ENCODE results near the gene ATF6. TPM values are rescaled to one million over a fixed set of nuclear protein-coding genes. Genes with fewer than 3 reads are reported as not detected.
"Not testable (repeated sequence)": the region's sequence is repeated elsewhere in the genome, so short reads cannot be mapped to it uniquely, and the experiment has no call there.

ATF6 gene
- total RNA-seq, 1 donor from 2014 or later = 20.6 TPM

DNA sequence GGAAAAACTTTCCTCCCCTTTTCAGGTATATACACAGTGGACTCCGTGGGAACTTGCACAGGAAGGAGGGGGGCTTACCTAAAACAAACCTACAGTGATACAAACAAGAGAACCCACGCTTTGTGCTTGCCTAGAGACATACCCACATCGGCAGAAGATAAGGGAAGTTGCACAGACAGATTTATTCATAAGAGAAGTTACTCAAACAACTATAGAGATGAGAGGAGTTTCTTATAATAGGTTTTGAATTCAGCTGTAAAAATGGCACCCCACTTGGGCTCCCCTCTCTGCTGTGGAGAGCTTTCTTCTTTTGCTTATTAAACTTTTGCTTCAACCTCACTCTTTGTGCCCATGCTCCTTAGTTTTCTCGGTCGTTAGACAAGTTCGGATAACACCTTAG, 18.3 kb upstream of the ATF6 start:
- H3K4me3 ChIP-seq (ENCODE audit: low read depth, low read length) = no peak overlapping the region
- no peak for DNase-seq (ENCODE audit: low read depth)
- TF ChIP-seq, protein P1, sequence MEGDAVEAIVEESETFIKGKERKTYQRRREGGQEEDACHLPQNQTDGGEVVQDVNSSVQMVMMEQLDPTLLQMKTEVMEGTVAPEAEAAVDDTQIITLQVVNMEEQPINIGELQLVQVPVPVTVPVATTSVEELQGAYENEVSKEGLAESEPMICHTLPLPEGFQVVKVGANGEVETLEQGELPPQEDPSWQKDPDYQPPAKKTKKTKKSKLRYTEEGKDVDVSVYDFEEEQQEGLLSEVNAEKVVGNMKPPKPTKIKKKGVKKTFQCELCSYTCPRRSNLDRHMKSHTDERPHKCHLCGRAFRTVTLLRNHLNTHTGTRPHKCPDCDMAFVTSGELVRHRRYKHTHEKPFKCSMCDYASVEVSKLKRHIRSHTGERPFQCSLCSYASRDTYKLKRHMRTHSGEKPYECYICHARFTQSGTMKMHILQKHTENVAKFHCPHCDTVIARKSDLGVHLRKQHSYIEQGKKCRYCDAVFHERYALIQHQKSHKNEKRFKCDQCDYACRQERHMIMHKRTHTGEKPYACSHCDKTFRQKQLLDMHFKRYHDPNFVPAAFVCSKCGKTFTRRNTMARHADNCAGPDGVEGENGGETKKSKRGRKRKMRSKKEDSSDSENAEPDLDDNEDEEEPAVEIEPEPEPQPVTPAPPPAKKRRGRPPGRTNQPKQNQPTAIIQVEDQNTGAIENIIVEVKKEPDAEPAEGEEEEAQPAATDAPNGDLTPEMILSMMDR (conservative IDR thresholded peaks at IDR 0.05; ENCODE audit: low read depth, low read length) = no peak

DNA sequence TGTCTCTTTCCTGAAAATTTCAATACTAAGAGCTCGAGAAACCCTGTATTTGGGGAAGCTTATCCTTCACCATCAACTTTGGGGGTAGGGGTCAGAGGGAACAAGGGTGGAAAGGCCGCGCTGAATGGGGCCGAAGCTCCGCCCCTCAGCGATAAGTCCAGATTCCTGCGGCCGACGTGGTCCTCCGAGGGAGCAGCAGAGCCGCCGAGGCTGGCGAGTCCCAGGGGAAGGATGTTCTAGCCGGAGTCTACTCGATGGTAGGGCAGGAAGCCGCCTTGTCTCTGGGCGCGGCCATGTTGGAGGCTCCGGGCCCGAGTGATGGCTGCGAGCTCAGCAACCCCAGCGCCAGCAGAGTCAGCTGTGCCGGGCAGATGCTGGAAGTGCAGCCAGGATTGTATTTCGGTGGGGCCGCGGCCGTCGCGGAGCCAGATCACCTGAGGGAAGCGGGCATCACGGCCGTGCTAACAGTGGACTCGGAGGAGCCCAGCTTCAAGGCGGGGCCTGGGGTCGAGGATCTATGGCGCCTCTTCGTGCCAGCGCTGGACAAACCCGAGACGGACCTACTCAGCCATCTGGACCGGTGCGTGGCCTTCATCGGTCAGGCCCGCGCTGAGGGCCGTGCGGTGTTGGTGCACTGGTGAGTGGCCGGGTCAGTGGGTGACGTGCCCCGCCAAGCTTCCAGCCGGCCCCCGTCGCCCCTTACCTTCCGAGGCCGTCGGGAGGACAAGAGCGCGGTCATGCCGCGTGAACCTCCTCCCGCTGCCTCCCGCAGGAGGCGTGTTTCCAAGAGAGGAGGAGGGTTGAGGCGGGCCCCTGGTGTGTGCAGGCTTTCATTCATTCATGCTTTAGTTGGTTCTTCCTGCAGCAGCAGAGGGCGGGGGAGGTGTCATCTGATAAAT, 16.4 kb upstream of the ATF6 start, which contains the start of gene DUSP12:
TSS of gene DUSP12 (plus strand) at position 278 of the 899 bp plus-strand sequence. CDS start at position 294, 16 bp downstream.
- DNase-seq (ENCODE audit: low read depth) = no peak
- TF ChIP-seq, protein P1 (conservative IDR thresholded peaks at IDR 0.05; ENCODE audit: low read depth, low read length) = no peak
- peak within 1 kb of the TSS; percentile 84 for H3K4me3 ChIP-seq (ENCODE audit: low read depth, low read length)

DNA sequence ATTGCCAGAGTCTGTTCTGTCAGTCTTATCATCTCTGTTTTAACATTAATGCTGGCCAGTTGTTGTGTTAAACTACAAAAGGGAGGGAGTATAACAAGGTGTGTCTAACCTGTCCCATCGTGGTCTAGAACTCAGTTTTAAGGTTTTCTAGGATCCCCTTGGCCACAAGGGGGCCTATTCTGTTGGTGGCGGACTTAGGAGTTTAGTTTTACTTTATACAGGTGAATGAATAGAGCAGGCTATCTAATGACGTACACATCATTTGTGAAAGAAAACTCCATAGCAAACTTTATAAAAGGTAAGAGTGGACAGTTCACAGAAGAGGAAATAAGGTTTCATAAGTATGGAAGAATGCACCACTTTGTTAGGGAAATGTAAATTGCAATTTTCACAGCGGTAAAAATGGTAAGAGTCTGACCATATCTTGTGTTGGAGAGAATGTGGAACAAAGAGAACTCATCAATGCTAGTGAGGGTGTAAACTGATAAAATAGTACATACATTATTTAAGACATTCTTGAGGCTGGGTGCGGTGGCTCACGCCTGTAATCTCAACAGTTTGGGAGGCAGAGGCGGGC, 2.5 kb upstream of the ATF6 start:
- no peak overlapping the region for H3K4me3 ChIP-seq (ENCODE audit: low read depth, low read length)
- TF ChIP-seq, protein P1 (conservative IDR thresholded peaks at IDR 0.05; ENCODE audit: low read depth, low read length) = peak; percentile 76
- DNase-seq (ENCODE audit: low read depth) = no peak

DNA sequence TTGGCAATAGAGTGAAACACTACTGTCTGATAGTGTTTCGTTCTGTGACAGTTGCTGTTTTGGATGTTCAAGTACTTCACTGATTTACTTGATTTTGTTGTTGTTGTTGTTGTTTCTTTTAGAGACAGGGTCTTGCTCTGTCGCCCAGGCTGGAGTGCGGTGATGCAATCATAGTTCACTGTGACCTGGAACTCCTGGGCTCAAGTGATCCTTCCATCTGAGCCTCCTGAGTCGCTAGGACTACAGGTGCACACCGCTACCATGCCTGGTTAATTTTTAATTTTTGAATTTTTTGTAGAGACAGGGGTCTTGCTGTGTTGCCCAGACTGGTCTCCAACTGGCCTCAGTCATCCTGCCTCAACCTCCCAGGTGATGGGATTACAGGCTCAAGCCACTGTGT, 2.3 kb downstream of the ATF6 start:
- no peak for DNase-seq (ENCODE audit: low read depth)
- H3K4me3 ChIP-seq (ENCODE audit: low read depth, low read length) = no peak overlapping the region
- TF ChIP-seq, protein P1 (conservative IDR thresholded peaks at IDR 0.05; ENCODE audit: low read depth, low read length) = no peak

DNA sequence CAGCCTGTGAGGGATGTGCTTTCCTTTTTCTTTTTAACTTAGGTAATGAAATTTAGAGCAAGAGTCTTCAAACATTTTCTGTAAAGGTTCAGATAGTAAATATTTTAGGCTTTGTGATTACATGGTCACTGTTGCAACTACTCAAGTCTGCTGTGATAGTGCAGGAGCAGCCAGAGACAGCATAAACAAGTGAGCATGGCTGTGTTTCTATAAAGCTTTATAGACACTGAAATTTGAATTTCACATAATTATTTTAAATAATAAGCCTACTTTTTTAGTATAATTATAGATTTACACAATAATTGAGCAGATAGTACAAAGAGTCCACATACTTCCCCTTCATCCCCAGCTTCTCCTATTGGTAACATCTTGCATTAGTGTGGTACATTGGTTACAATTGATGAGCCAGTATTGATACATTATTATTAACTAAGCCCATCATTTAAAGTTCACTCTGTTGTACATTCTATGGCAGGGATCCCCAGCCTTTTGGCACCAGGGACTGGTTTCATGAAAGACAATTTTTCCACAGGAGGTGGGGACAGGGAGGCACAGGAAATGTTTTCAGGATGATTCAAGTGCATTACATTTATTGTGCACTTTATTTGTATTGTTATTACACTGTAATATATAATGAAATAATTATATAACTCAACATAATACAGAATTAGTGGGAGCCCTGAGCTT, 3.0 kb downstream of the ATF6 start:
- no peak overlapping the region for H3K4me3 ChIP-seq (ENCODE audit: low read depth, low read length)
- no peak for DNase-seq (ENCODE audit: low read depth)
- TF ChIP-seq, protein P1 (conservative IDR thresholded peaks at IDR 0.05; ENCODE audit: low read depth, low read length) = no peak

DNA sequence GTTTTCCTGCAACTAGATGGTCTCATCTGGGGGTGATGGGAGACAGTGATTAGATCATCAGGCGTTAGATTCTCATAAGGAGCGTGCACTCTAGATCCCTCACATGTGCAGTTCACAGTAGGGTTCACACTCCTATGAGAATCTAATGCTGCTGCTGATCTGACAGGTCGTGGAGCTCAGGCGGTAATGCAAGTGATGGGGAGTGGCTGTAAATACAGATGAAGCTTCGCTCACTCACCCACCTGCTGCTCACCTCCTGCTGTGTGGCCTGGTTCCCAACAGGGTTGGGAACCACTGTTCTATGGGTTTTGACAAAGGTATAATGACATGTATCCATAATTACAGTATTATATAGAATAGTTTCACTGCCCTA, 3.5 kb downstream of the ATF6 start:
- H3K4me3 ChIP-seq (ENCODE audit: low read depth, low read length); DNase-seq (ENCODE audit: low read depth): not testable (repeated sequence)

DNA sequence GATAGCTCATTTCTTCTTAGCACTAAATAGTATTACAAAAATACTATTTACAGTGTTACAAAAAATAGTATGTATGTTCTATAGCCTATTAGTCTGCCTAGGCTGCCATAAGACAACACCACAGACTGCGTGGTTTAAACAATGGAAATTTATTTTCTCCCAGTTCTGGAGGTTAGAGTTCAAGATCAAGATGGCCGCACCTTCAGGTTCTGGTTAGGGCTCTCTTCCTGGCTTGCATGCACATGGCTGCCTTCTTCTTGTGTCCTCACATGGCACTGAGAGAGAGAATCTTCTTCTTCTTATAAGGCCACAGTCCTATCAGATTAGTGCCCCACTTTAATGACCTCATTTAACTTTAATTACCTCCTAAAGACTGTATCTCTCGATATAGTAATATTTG, 4.1 kb downstream of the ATF6 start:
- H3K4me3 ChIP-seq (ENCODE audit: low read depth, low read length) = no peak overlapping the region
- TF ChIP-seq, protein P1 (conservative IDR thresholded peaks at IDR 0.05; ENCODE audit: low read depth, low read length) = no peak
- DNase-seq (ENCODE audit: low read depth) = no peak

All from epithelial cell of proximal tubule (primary cell).